ENCODE measurements around the gene ZC3H10.

DNA sequence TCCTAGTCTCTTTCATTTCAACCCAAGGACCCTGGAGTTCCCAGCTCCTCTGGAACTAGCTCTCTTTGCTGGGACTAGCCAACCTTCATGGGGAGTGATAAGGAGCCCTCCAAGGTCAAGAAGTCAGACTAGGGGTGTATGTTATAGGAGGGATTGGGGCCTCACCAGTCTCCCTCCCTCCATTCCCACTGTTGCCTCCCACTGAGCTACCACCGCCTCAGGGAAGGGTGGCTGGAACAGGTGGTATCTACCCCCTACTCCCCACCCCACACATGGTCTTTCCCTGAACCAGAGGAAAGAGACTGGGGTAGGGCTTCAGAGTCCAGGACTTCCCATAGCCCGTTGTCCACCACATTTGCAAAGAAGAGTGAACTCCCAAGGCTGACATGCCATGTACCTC, 35.7 kb upstream of the ZC3H10 start:
- TF ChIP-seq EZH2 (optimal IDR thresholded peaks at IDR 0.05; ENCODE audit: low read depth, low read length) (no peak), EZH2phosphoT487 (IDR thresholded peaks at IDR 0.05; ENCODE audit: low read length) (no peak)
- TF ChIP-seq, protein P1, sequence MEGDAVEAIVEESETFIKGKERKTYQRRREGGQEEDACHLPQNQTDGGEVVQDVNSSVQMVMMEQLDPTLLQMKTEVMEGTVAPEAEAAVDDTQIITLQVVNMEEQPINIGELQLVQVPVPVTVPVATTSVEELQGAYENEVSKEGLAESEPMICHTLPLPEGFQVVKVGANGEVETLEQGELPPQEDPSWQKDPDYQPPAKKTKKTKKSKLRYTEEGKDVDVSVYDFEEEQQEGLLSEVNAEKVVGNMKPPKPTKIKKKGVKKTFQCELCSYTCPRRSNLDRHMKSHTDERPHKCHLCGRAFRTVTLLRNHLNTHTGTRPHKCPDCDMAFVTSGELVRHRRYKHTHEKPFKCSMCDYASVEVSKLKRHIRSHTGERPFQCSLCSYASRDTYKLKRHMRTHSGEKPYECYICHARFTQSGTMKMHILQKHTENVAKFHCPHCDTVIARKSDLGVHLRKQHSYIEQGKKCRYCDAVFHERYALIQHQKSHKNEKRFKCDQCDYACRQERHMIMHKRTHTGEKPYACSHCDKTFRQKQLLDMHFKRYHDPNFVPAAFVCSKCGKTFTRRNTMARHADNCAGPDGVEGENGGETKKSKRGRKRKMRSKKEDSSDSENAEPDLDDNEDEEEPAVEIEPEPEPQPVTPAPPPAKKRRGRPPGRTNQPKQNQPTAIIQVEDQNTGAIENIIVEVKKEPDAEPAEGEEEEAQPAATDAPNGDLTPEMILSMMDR (IDR thresholded peaks at IDR 0.05; ENCODE audit: low read length): no peak
